A549 (cell line): Measurements from ENCODE around the gene GPS1.

Source experiments
- CTCF ChIP-seq: fragments of >200 bp; sonication (Bioruptor Twin); formaldehyde crosslinking; IDR thresholded peaks from 3 replicates; pipeline ENCODE4 v1.5.1; 2016
- EP300 ChIP-seq, 2 experiments: fragments of >200 bp; sonication (Bioruptor Twin); formaldehyde crosslinking; IDR thresholded peaks; 2 replicates in 1 of 2; 3 replicates in 1 of 2; pipeline ENCODE4 v1.6.1; 2016 to 2017
- ESRRA ChIP-seq: fragments of 150-350 bp; IDR thresholded peaks from 2 replicates; pipeline ENCODE4 v1.6.1; 2014; ENCODE audit warnings: mild to moderate bottlenecking, low read length, borderline replicate concordance
- JUN ChIP-seq, 2 experiments: fragments of >200 bp; sonication (Bioruptor Twin); formaldehyde crosslinking; IDR thresholded peaks; 2 replicates in 1 of 2; 3 replicates in 1 of 2; pipeline ENCODE4 v1.6.1; 2016 to 2017
- PHF8 ChIP-seq: fragments of 200-600 bp; sonication (generic); IDR thresholded peaks from 2 replicates; pipeline ENCODE4 v1.6.1; 2016; ENCODE audit warnings: low read depth, mild to moderate bottlenecking, antibody characterized with exemption, moderate library complexity, borderline replicate concordance
- POLR2A ChIP-seq: IDR thresholded peaks from 2 replicates; pipeline ENCODE4 v1.6.1; 2012; ENCODE audit warnings: mild to moderate bottlenecking, low read length
- SMC3 ChIP-seq: fragments of >200 bp; sonication (Bioruptor Twin); formaldehyde crosslinking; IDR thresholded peaks from 3 replicates; pipeline ENCODE4 v1.6.1; 2018; ENCODE audit warnings: inconsistent platforms
- SREBF2 ChIP-seq: fragments of 450-650 bp; IDR thresholded peaks from 2 replicates; pipeline ENCODE4 v1.6.1; 2014; ENCODE audit warnings: mild to moderate bottlenecking, moderate library complexity
- ZFP36 ChIP-seq: fragments of 450-650 bp; IDR thresholded peaks from 2 replicates; pipeline ENCODE4 v1.6.1; 2014; ENCODE audit warnings: borderline replicate concordance; ENCODE audit not compliant: partially characterized antibody

- TF ChIP-seq SMC3 (no peak), CTCF (no peak), JUN (IDR thresholded peaks at IDR 0.05) (no peak), ZFP36 (no peak), EP300 (IDR thresholded peaks at IDR 0.05) (no peak), PHF8 (no peak), SREBF2 (no peak), ESRRA (no peak), POLR2A (no peak)
Measured at GRCh38 chr17:82083533-82084359, 32.0 kb downstream of the GPS1 start.
